Activated CD4-positive, alpha-beta T cell treated with anti-CD3 and anti-CD28 coated beads for 48 hours (primary cell): Measurements from ENCODE around the gene TUBA4B.
"Not testable (repeated sequence)": the region's sequence is repeated elsewhere in the genome, so short reads cannot be mapped to it uniquely, and the experiment has no call there.

Source experiments
- DNase-seq: peaks from one replicate; pipeline ENCODE4 v3.0.0-alpha.2; 2020

Gene TUBA4B

GRCh38 chr2:219278655-219279150, 25.7 kb downstream of the TUBA4B start:
- DNase-seq = no peak

GRCh38 chr2:219279151-219279915, 26.3 kb downstream of the TUBA4B start, which contains the start of gene DNAJB2:
DNAJB2 (plus strand) TSS chr2:219279366; CDS start chr2:219279834, 468 bp downstream.
- peak; percentile 100 for DNase-seq

- no peak for DNase-seq
Observed at GRCh38 chr2:219279916-219280516, 27.0 kb downstream of the TUBA4B start.

GRCh38 chr2:219280651-219281050, 27.6 kb downstream of the TUBA4B start:
- no peak for DNase-seq

GRCh38 chr2:219281588-219281987, 28.5 kb downstream of the TUBA4B start:
- DNase-seq = no peak

GRCh38 chr2:219282375-219282774, 29.3 kb downstream of the TUBA4B start:
- DNase-seq = no peak

GRCh38 chr2:219282943-219283581, 30.0 kb downstream of the TUBA4B start:
- DNase-seq = no peak

- no peak for DNase-seq
Observed at GRCh38 chr2:219284501-219285372, 31.7 kb downstream of the TUBA4B start.

GRCh38 chr2:219285373-219285735, 32.3 kb downstream of the TUBA4B start:
- DNase-seq = no peak

GRCh38 chr2:219285894-219286425, 32.9 kb downstream of the TUBA4B start:
- DNase-seq = no peak

GRCh38 chr2:219286436-219287115, 33.5 kb downstream of the TUBA4B start:
- no peak for DNase-seq

- DNase-seq = not testable (repeated sequence)
Observed at GRCh38 chr2:219287116-219287440, 34.0 kb downstream of the TUBA4B start.

- DNase-seq = no peak
Observed at GRCh38 chr2:219287580-219288265, 34.7 kb downstream of the TUBA4B start.

GRCh38 chr2:219289195-219289536, 36.1 kb downstream of the TUBA4B start:
- DNase-seq = no peak

- no peak for DNase-seq
Observed at GRCh38 chr2:219289537-219290361, 36.7 kb downstream of the TUBA4B start.

- no peak for DNase-seq
Observed at GRCh38 chr2:219290381-219291171, 37.5 kb downstream of the TUBA4B start.

- DNase-seq = no peak
Observed at GRCh38 chr2:219291394-219291793, 38.4 kb downstream of the TUBA4B start.

GRCh38 chr2:219291910-219292490, 39.0 kb downstream of the TUBA4B start:
- DNase-seq = no peak

GRCh38 chr2:219292616-219293015, 39.6 kb downstream of the TUBA4B start:
- DNase-seq = peak; percentile 1
